GM18498 (cell line): Measurements from ENCODE around the gene CYB561.

Experiments
- ATAC-seq: cut with Tn5 transposase; IDR thresholded peaks from one replicate; pipeline ENCODE4 v1.9.1; 2021; ENCODE audit warnings: mild to moderate bottlenecking, moderate library complexity; ENCODE audit not compliant: unreplicated experiment

The CYB561 gene, protein sequence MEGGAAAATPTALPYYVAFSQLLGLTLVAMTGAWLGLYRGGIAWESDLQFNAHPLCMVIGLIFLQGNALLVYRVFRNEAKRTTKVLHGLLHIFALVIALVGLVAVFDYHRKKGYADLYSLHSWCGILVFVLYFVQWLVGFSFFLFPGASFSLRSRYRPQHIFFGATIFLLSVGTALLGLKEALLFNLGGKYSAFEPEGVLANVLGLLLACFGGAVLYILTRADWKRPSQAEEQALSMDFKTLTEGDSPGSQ

GRCh38 chr17:63445954-63446752 is at the start of gene CYB561:
TSS of gene CYB561 (minus strand) at chr17:63446306. CDS start at chr17:63437547, 8,759 bp downstream.
- peak; percentile 68 for ATAC-seq

DNA sequence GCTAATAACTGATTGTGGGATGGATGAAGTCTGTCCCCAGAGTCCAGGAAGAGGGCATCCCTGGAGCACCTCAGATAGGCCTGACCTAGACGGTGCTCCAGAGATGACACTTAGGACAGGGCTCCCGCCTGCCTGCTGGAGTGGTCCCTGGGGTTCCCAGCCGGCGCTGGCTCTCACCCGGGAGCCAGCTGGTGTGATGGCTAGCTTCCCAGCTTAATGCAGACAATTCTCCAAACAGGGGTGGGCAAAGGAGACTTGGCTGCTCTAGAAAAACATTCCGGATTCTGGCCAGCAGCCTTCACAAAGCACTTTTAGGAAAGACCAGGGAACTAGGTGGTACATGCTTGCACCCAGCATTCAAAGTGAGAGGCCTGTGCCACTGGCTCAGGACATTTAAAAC is 49.4 kb upstream of the CYB561 start:
- no peak for ATAC-seq

GRCh38 chr17:63494300-63494928 is 48.3 kb upstream of the CYB561 start:
- no peak for ATAC-seq

GRCh38 chr17:63493411-63493810 is 47.3 kb upstream of the CYB561 start:
- ATAC-seq: no peak

GRCh38 chr17:63492940-63493339 is 46.8 kb upstream of the CYB561 start:
- no peak for ATAC-seq

GRCh38 chr17:63491977-63492618 is 46.0 kb upstream of the CYB561 start:
- ATAC-seq: no peak

DNA sequence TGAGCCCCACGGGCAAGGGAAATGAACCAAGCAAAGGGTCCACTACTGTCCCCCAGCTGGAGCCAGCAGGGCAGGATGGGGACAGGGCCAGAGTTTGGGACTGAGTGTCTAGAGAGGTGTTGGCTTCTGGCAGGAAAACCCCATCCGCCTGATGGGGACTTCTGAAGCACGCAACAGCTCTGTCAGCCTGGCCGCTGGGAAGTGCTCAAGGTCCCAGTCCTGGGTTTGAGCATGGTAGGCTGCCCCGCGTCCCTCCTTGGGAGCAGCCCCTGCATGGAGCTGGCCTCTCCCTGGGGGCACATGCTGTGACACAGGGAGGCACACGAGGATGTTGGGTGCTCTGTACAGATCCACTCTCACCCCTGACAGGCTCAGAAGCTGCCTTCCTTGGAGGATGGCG is 45.3 kb upstream of the CYB561 start:
- no peak for ATAC-seq

GRCh38 chr17:63490858-63491400 is 44.8 kb upstream of the CYB561 start:
- no peak for ATAC-seq

- no peak for ATAC-seq
These were observed 44.2 kb upstream of the CYB561 start for GRCh38 chr17:63490329-63490728.

GRCh38 chr17:63489291-63489690 is 43.2 kb upstream of the CYB561 start:
- no peak for ATAC-seq

- ATAC-seq: no peak
These were observed 42.7 kb upstream of the CYB561 start for GRCh38 chr17:63488851-63489250.

DNA sequence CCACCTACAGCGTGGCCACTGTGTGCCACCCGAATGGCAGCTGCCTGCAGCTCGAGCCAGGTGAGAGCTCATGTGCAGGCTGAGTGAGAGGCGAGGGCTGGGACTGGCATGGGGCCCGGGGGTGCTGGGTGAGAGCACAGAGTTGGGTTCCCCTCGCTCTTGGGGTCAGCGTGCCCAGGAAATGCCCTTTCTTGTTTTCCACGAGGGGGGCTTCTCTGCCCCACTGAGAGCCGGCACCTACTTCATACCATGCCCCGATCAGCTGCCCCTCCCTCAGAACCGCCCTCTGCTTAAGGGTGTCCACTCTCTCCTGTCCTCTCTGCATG is 40.9 kb upstream of the CYB561 start:
- no peak for ATAC-seq

DNA sequence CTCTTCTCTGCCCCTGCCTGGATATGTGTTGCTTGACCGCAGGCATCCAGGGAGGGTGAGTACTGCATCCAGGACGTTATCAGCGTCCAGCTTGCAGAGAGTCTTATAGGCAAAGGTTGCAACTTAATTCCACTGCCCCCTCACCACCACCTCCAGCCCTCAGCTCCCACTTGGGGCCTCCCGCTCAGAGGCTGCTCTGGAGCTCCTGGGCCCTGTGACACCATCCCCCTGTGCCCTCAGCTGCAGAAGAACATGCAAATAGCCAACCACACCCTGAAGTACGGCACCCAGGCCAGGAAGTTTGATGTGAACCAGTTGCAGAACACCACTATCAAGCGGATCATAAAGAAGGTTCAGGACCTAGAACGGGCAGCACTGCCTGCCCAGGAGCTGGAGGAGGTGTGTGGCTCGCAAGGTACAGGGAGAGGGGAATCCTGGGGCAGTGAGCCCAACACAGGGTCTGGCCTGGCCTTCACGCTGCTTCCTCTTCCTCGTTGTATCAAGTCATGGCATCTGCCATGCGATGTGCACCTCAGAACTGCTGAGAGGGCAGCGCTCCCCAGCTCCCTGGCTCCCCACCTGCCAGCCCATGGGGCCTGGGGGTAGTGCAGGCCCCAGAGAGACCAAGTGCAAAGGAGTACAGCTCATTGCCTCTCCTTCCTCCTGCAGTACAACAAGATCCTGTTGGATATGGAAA is 40.4 kb upstream of the CYB561 start:
- ATAC-seq: no peak

DNA sequence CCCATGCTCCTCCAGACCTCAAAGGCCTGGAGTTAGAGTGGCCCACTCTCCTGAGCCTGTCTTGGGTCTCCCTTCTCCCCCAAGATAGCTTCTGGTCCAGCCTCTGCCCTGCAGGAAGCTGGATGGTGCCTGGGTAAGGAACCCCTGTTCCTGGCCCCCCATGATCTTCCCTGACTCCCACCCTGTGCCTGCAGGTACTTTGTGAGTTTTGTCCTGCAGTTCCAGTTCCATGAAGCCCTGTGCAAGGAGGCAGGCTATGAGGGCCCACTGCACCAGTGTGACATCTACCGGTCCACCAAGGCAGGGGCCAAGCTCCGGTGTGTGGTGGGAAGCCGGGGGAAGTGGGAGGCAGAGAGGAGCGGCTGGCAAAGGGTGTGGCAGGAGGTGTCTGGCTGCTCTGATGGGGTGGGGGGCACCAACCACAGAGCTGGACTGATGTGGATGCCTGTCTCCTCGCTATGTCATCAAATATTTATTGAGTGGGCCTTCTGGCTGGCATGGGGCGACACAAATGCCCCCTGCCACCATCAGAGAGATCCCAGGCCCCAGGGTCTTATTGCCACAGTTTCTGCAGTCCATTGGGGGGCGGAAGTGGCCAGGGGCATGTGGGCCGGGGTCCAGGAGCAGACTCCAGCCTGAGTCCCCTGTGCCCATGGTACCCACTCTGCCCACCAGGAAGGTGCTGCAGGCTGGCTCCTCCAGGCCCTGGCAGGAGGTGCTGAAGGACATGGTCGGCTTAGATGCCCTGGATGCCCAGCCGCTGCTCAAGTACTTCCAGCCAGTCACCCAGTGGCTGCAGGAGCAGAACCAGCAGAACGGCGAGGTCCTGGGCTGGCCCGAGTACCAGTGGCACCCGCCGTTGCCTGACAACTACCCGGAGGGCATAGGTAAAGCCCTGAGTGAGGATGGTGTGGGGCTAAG is 37.8 kb upstream of the CYB561 start:
- ATAC-seq: no peak

DNA sequence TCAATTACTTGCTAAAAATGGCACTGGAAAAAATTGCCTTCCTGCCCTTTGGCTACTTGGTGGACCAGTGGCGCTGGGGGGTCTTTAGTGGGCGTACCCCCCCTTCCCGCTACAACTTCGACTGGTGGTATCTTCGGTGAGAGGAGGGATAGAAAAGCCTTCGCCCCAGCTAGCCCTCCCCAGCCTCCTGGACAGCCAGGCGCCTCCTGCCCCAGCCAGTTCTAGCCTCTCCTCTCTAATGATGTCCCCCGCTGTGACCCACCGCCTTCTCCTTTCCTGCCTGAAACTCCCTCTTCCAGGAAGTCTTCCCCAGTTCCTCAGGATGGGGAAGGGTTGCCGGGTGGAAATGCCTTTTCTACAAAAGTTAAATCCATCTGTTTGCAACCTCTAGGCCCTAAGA is 36.9 kb upstream of the CYB561 start:
- ATAC-seq: no peak

GRCh38 chr17:63482509-63482908 is 36.4 kb upstream of the CYB561 start:
- no peak for ATAC-seq

DNA sequence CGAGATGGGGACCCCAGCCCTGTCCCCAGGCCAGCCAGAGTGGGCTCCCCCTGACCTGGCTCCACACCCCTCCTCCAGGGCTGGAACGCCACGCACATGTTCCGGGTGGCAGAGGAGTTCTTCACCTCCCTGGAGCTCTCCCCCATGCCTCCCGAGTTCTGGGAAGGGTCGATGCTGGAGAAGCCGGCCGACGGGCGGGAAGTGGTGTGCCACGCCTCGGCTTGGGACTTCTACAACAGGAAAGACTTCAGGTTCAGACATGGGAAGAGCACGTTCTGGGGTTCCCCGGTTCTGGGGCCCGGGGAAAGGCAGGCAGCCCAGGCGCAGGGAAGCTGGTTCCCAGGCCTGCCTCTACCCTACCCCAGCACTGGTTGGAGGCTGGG is 35.4 kb upstream of the CYB561 start:
- ATAC-seq: no peak

DNA sequence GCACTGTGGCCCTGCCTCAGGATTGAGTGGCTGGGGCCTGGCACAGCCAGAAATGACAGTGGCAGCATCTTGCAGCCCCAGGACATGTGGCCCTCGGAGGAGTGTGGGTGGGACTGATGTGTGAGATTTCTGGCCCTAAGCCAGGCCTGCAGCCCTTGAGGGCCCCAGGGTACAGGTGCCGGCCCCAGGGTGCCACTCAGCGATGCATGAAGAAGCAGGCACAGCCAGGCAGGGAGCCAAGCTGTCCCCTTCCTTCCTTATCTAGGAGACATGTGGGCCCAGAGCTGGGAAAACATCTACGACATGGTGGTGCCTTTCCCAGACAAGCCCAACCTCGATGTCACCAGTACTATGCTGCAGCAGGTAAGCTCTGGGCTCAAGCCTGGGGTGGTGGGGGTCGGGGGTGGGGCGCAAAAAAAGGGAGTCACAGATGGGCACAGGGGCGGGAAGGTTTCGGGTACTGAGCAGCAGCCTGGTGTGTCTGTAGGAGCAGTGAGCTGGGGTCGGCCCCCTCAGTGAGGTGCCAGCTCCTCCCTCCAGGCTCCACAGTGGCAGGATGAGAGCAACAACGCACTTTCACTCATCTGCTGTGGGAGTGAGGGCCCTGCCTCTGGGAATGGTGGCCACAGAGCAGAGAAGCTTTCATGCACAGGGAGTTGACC is 34.9 kb upstream of the CYB561 start:
- ATAC-seq: no peak

DNA sequence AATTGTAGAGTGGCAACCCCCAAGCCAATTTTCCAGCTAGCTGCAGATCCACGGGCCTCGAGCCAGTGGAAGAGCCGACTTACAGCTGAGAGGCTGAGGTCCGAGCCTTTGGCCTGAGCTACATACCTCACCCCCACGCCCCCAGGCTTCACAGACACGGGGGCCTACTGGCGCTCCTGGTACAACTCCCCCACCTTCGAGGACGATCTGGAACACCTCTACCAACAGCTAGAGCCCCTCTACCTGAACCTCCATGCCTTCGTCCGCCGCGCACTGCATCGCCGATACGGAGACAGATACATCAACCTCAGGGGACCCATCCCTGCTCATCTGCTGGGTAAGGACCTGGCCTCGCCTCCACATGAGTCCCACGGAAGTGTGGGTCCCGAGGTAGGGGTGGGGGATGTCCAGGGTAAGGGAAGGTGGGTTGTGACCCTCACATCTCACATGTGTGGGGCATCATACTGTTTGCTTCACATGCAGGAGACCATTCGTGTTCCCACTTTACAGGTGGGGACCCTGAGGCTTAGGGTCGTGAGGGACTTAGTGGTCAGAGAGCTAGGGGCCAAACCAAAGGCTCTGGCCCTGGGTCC is 34.2 kb upstream of the CYB561 start:
- no peak for ATAC-seq
